Measurements from ENCODE around the gene COL21A1.

COL21A1 gene

GRCh38 chr6:56245903-56246351, 1.5 kb downstream of the COL21A1 start:
- DNase-seq (ENCODE audit: low spot score): no peak

GRCh38 chr6:56244528-56245253, 2.7 kb downstream of the COL21A1 start:
- DNase-seq (ENCODE audit: low spot score): no peak

GRCh38 chr6:56244089-56244488, 3.3 kb downstream of the COL21A1 start:
- no peak for DNase-seq (ENCODE audit: low spot score)

- DNase-seq (ENCODE audit: low spot score): no peak
Measured at GRCh38 chr6:56243518-56244070, 3.8 kb downstream of the COL21A1 start.

- DNase-seq (ENCODE audit: low spot score): no peak
Measured at GRCh38 chr6:56242346-56242745, 5.0 kb downstream of the COL21A1 start.

- DNase-seq (ENCODE audit: low spot score): peak; percentile 70
Measured at GRCh38 chr6:56241124-56241802, 6.1 kb downstream of the COL21A1 start.

- DNase-seq (ENCODE audit: low spot score): no peak
Measured at GRCh38 chr6:56238352-56238751, 9.0 kb downstream of the COL21A1 start.

- DNase-seq (ENCODE audit: low spot score): no peak
Measured at GRCh38 chr6:56235245-56235644, 12.1 kb downstream of the COL21A1 start.

- DNase-seq (ENCODE audit: low spot score): no peak
Measured at GRCh38 chr6:56232436-56232835, 14.9 kb downstream of the COL21A1 start.

GRCh38 chr6:56231827-56232226, 15.6 kb downstream of the COL21A1 start:
- no peak for DNase-seq (ENCODE audit: low spot score)

GRCh38 chr6:56230976-56231566, 16.3 kb downstream of the COL21A1 start:
- DNase-seq (ENCODE audit: low spot score): no peak

- DNase-seq (ENCODE audit: low spot score): no peak
Measured at GRCh38 chr6:56227071-56227879, 20.1 kb downstream of the COL21A1 start.

- no peak for DNase-seq (ENCODE audit: low spot score)
Measured at GRCh38 chr6:56223995-56224394, 23.4 kb downstream of the COL21A1 start.

GRCh38 chr6:56222499-56222898, 24.9 kb downstream of the COL21A1 start:
- no peak for DNase-seq (ENCODE audit: low spot score)

- DNase-seq (ENCODE audit: low spot score): no peak
Measured at GRCh38 chr6:56220078-56220477, 27.3 kb downstream of the COL21A1 start.

- no peak for DNase-seq (ENCODE audit: low spot score)
Measured at GRCh38 chr6:56214703-56215101, 32.7 kb downstream of the COL21A1 start.

GRCh38 chr6:56214041-56214702, 33.2 kb downstream of the COL21A1 start:
- no peak for DNase-seq (ENCODE audit: low spot score)

- DNase-seq (ENCODE audit: low spot score): no peak
Measured at GRCh38 chr6:56211724-56212123, 35.7 kb downstream of the COL21A1 start.

GRCh38 chr6:56204134-56204533, 43.2 kb downstream of the COL21A1 start:
- no peak for DNase-seq (ENCODE audit: low spot score)

GRCh38 chr6:56199956-56200355, 47.4 kb downstream of the COL21A1 start:
- DNase-seq (ENCODE audit: low spot score): no peak

- DNase-seq (ENCODE audit: low spot score): no peak
Measured at GRCh38 chr6:56193846-56194245, 53.5 kb downstream of the COL21A1 start.

Measured in cerebellar cortex (tissue), 1 donor.